GM12801 (cell line): Measurements from ENCODE around the gene LEF1.

ENCODE experiments used
- CTCF ChIP-seq: IDR thresholded peaks from one replicate; pipeline ENCODE4 v1.5.1; 2011; ENCODE audit warnings: control low read depth; ENCODE audit not compliant: insufficient read length; ENCODE audit errors: extremely low read depth

The LEF1 gene

DNA sequence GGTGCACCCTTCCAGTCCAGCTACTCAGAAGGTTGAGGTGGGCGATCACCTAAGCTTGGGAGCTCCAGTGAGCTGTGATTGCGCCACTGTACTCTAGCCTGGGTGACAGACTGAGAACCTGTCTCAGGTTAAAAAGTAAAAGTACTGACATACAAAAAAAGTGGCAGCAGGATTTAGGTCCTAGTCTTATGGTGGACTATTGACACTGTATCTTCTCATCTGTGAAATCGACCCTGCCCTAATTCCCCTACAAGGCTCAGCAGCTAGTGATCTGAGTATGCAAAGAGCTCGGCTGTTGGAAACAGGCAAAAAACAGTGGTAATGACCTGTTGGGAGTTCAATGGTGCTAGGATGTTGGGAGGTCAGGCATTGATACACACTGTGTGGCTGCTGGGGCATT, 57.0 kb downstream of the LEF1 start:
- no peak for TF ChIP-seq CTCF

- TF ChIP-seq CTCF = no peak
These were observed 58.3 kb downstream of the LEF1 start for GRCh38 chr4:108110450-108110849.

GRCh38 chr4:108109997-108110416, 58.7 kb downstream of the LEF1 start:
- no peak for TF ChIP-seq CTCF

GRCh38 chr4:108109111-108109510, 59.6 kb downstream of the LEF1 start:
- no peak for TF ChIP-seq CTCF

DNA sequence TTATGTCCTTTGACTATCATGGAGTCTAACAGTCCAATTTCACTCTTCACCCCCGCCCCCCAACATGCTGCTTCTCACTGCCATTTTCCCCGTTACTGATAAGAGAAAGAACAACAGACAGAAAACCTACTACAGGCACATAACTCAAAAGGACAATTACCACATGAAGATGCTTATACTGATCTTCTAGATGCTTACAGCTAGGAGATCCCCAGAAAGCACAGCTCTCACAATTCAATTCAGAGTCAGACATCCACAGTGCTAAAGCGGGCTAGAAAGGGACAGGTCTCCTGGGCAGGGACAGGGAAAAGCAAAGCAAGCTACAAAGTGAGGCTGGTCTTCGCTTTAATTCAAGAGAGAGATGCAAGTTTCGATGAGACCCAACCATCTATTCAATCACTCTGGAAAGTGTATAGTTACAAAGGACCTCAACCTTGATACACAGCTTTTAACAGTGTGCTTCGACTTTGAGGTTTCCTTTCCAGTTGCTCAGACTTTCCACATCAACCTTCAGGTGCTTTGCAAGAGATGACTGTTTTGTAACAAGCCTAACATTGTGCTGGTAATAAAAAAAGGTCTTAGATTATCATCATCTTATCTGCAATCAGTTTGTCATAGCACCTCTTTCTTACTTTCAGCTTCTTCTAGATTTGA, 60.9 kb downstream of the LEF1 start:
- no peak for TF ChIP-seq CTCF

GRCh38 chr4:108107101-108107500, 61.6 kb downstream of the LEF1 start:
- no peak for TF ChIP-seq CTCF

GRCh38 chr4:108106186-108106585, 62.5 kb downstream of the LEF1 start:
- no peak for TF ChIP-seq CTCF
